RPMI7951 (cell line): Measurements from ENCODE around the gene MR1. TPM values are rescaled to one million over a fixed set of nuclear protein-coding genes. Genes with fewer than 3 reads are reported as not detected.
"Not testable (repeated sequence)": the region's sequence is repeated elsewhere in the genome, so short reads cannot be mapped to it uniquely, and the experiment has no call there.

Source experiments
- DNase-seq: peaks from one replicate; pipeline ENCODE4 v3.0.0-alpha.2; 2012; ENCODE audit warnings: low read depth
- total RNA-seq: library from RNA; depleted of rRNA; stranded (reverse); fragments of >200 nt; shearing (Covaris generic); gene quantifications from 2 replicates; pipeline ENCODE4 v1.2.3, GENCODE V29; 2014

Gene MR1
- total RNA-seq, 1 experiment from 2014 or later = 13.3 TPM

- no peak for DNase-seq
Measured at GRCh38 chr1:181028615-181029014, 5.2 kb upstream of the MR1 start.

- no peak for DNase-seq
Measured at GRCh38 chr1:181032535-181032934, 1.2 kb upstream of the MR1 start.

- DNase-seq = peak; percentile 23
Measured at GRCh38 chr1:181033128-181033798, 520 bp upstream of the MR1 start.

- not testable (repeated sequence) for DNase-seq
Measured at GRCh38 chr1:181035210-181035609, 1.4 kb downstream of the MR1 start.

GRCh38 chr1:181036107-181036836 lies 2.5 kb downstream of the MR1 start:
- no peak for DNase-seq

- DNase-seq = no peak
Measured at GRCh38 chr1:181037386-181037785, 3.6 kb downstream of the MR1 start.

GRCh38 chr1:181038399-181038873 lies 4.7 kb downstream of the MR1 start:
- peak; percentile 64 for DNase-seq

GRCh38 chr1:181040284-181040865 lies 6.6 kb downstream of the MR1 start:
- no peak for DNase-seq

- no peak for DNase-seq
Measured at GRCh38 chr1:181043025-181043888, 9.5 kb downstream of the MR1 start.

GRCh38 chr1:181044449-181044966 lies 10.7 kb downstream of the MR1 start:
- DNase-seq = no peak

- DNase-seq = not testable (repeated sequence)
Measured at GRCh38 chr1:181045946-181046345, 12.2 kb downstream of the MR1 start.

GRCh38 chr1:181049378-181049777 lies 15.6 kb downstream of the MR1 start:
- DNase-seq = no peak

GRCh38 chr1:181050922-181051321 lies 17.1 kb downstream of the MR1 start:
- no peak for DNase-seq

- DNase-seq = no peak
Measured at GRCh38 chr1:181056560-181056959, 22.8 kb downstream of the MR1 start.

GRCh38 chr1:181057079-181057478 lies 23.3 kb downstream of the MR1 start:
- DNase-seq = no peak

- DNase-seq = no peak
Measured at GRCh38 chr1:181059435-181059834, 25.7 kb downstream of the MR1 start.

GRCh38 chr1:181060066-181060465 lies 26.3 kb downstream of the MR1 start:
- no peak for DNase-seq

- not testable (repeated sequence) for DNase-seq
Measured at GRCh38 chr1:181060947-181061346, 27.2 kb downstream of the MR1 start.

GRCh38 chr1:181061487-181061886 lies 27.7 kb downstream of the MR1 start:
- DNase-seq = no peak

- no peak for DNase-seq
Measured at GRCh38 chr1:181061891-181062835, 28.4 kb downstream of the MR1 start.
